ENCODE results near the gene MYH15. TPM values are rescaled to one million over a fixed set of nuclear protein-coding genes. Genes with fewer than 3 reads are reported as not detected.
A peak's percentile ranks its signal among the peaks of the same experiment; 100 is the strongest.

MYH15 gene
- total RNA-seq, 2 donors from 2014 or later, result 0.42 to 0.65 TPM

DNA sequence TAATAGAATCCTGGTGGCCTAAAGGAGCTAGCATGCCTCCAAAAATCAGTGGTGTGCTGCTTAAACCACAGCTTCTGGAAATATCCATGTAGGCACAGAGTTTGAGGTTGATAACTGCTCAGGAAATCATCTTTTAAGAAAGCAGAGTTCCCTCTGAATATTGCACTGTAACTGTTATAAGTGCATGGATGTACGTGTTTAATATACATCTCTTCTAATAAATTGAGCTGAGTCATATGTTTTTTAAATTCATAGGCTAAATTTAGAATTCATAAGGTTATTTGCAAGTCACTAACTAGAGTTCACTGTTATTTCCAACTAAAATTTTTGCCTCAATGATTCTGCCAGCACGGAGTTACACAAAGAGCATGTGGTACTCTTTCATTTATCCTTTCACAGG, 68.9 kb downstream of the MYH15 start:
- DNase-seq (no peak), ATAC-seq (no peak)
- intact Hi-C loops (cut with DNase I), result no loop called here

DNA sequence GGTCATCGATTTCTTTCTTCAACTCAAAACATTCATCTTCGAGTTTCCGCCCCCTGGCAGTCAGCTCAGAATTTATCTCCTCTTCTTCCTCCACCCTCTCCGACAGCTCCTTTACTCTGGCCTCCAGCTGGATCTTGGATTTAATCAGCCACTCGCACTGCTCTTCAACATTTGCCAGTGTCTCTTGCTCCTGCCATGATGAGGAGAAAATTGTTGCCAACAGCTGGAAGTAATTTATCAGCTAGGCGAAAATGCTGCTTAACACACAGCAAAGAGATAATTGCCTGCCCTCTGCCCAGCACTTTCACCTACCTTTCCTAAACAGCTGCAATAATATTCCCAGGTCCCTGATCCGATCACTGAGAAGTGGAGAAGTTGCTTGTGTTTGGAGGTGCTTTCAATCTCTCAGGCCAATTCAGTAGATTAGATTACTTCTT, 69.3 kb downstream of the MYH15 start:
- intact Hi-C loops (cut with DNase I), result no loop called here

DNA sequence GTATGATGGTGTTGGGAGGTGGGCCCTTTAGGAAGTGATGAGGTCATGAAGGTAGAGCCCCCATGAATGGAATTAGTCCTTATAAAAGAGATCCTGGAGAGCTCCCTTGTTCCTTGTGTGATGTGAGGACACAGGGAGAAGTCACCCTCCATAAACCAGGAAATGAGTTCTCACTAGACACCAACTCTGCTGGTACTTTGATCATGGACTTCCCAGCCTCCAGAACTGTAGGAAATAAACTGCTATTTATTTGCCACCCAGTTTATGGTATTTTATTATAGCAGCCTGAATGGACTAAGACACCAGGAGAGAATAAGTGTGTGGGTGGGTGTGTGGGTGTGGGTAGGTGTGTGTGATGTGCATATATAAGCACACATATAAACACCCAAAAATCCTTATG, 71.9 kb downstream of the MYH15 start:
- no peak for ATAC-seq

More for the DNA sequence above, 69.3 kb downstream of the MYH15 start:
- DNase-seq (no peak), ATAC-seq (peak in 1 of 2 donors; percentile 54)

DNA sequence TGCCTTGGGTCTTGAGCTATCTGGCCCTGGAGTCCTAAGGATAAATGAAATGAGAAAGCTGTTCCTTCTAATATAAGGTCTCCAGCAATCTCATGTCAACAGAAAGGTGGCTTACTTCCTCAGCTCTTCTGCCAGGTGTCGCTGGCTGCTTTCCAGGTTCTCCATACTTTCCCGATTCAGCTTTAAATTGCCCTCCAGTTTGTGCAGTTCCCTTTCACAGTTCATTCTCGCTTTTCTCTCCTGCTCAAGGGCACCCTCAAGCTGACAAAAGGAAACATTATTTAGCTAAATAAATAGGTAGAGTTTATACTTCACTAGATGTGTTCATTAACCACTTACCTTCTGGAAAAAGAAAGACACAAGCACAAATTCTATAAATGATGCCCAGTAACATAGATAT, 73.0 kb downstream of the MYH15 start:
- DNase-seq (no peak), ATAC-seq (no peak)
- intact Hi-C loops (cut with DNase I), result no loop called here

More for the DNA sequence above, 71.9 kb downstream of the MYH15 start:
- intact Hi-C loops (cut with DNase I), result no loop called here
- DNase-seq, result no peak

DNA sequence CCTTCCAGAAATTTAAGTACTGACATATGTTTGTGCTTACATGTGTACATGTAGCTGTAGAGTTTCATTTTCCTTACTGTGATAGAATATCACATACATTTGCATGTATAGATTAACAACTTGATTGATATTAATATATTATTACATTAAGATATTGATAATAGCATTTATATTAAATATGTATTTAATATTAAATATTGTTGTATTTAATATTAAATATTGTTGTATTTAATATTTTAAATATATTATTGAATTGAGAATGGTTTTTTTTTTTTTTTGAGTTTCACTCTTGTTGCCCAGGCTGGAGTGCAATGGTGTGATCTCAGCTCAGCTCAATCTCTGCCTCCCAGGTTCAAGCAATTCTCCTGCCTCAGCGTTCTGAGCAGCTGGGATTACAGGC, 76.5 kb downstream of the MYH15 start:
- DNase-seq, result no peak
- intact Hi-C loops (cut with DNase I), result no loop called here
- no peak for ATAC-seq

DNA sequence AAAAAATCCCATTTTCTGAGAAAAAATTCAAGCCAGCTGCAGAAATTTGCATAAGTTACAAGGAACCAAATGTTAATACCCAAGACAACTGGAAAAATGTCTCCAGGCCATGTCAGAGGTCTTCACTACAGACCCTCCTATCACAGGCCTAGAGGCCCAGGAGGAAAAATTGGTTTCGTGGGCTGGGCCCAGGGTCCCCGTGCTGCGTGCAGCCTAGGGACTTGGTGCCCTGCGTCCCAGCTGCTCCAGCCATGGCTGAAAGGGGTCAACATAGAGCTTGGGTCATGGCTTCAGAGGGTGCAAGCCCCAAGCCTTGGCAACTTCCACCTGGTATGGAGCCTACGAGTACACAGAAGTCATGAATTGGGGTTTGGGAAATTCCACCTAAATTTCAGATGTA, 78.0 kb downstream of the MYH15 start:
- no peak for DNase-seq
- ATAC-seq, result no peak
- intact Hi-C loops (cut with DNase I), result no loop called here

DNA sequence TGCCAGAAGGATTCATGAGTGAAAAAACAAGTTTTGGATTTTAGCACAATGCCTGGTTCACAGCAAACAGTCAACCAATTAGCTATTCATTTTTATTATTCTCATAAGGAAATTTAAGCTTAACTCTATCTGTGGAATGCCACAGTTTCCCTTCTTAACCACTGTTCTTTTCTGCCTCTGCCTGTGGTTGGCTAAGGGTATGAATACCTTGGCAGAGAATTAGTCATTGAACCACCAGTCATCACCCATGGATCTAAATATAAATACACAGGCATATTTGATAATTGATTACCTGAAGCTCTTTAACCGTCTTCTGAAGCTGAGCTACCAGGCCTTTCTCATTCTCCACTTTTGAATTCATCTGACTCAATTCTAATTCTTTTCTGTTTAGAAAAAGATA, 79.9 kb downstream of the MYH15 start:
- DNase-seq (no peak), ATAC-seq (no peak)
- intact Hi-C loops (cut with DNase I), result no loop called here

DNA sequence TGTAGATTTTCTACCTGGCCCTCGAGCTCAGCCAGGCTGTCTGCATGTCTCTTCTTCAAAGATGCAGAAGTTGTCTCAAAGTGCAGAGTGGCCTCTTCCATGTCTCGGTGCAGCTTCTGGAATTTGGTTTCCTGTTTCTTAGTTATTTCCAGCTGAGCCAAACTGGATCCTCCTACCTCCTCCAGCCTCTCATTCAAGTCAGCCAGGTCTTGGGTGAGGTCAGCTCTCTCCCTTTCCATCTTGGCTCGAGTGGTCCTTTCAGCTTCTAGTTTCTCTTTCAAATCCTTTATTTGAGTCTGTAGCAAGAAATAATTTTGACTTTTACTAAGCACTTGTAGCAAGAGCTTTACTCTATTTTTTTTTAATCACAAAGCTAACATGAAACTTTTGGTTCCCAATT, 81.8 kb downstream of the MYH15 start:
- intact Hi-C loops (cut with DNase I), result no loop called here
- DNase-seq (no peak), ATAC-seq (peak in 1 of 2 donors; percentile 75)

DNA sequence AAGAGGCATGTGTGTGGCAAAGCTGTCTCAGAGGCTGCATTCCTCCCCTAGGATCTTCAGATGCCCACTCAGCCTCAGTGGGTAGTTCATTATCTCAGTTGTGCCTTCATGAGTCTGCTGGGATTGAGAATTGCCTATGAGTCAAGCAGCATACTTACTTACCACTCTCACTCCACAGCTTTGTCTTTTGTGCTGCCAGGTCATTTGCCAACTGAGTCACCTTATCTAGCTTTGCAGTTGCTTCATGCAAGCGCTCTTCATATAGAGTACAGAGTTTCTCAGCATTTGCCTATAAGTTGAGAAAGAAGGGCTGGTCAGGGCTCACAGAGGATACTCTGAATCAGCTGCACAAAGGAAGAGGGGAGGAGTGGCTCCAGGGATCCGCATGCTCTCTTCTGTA, 89.5 kb downstream of the MYH15 start:
- DNase-seq (no peak), ATAC-seq (no peak)
- intact Hi-C loops (cut with DNase I), result no loop called here

DNA sequence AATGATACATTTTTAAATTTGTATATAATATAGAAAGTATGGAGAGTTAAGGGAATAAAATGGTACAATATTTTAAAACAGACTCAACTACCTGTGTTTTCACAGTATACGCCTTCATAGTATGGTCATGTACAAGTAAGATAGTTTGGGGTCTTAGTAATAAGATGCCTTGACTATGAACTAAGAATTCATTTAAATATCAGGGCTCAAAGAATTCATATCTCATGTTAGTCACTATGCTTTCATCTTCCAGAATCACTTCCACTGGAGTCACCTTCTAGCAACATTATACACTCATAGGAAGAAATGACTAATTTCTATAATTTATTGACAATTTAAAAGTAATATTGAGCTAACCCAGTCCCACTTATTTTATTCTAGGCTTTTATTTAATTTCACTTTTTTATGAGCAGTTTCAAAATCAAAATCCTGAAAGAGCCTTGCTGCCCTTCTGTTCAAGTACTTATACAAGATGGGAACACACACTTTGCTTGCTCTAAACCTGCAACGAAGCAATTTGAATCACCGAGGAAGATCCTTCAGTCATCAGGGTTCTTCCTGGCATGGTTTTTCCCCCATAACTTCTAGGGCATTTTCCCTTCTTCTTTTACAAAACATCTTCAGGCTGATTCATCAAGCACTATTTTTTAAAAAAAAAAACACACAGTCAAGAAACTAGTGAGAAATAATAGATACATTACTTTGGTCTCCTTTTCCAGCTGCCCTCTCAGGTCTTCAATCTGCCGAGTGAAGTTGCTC, 94.1 kb downstream of the MYH15 start:
- no peak for ATAC-seq
- no peak for DNase-seq
- intact Hi-C loops (cut with DNase I), result no loop called here

DNA sequence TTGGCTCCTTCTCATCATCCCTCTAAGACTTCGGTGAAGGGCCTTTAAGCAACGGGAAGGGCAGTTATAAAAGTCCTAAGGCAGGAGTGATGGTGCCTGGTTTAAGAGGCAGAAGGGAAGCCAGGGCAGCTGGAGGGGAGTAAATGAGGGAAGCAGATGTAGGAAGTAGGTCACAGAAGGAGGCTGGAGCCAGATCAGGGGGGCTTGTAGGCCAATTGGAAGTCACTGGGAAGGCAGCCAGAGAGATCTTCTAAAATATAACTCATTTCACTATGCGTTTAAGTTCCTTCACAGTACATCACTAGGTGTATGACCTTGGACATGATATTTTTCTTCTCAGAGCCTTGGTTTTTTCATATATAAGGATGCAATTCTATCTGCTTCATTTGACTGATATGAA, 94.7 kb downstream of the MYH15 start:
- intact Hi-C loops (cut with DNase I), result no loop called here
- ATAC-seq, result no peak

DNA sequence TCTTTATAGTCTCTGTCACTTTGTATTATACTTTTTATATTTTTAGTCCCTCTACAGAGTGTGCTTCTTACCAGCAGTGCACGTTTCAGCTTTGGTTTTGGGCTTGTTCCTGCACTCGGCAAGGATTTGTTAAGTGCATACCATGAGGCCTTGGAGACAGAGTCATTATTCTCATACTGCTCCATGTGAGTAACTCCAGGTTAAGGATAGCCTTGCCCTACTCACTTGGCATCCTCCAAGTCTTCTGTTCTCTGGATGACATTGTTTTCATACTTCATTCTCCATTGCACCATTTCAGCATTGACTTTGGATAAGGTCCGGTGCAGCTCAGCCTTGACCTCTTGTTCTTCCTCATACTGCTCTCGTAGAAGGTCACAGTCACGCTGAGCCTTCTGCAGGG, 96.4 kb downstream of the MYH15 start:
- no peak for DNase-seq
- no peak for ATAC-seq
- intact Hi-C loops (cut with DNase I), result no loop called here

More for the DNA sequence above, 94.7 kb downstream of the MYH15 start:
- no peak for DNase-seq

DNA sequence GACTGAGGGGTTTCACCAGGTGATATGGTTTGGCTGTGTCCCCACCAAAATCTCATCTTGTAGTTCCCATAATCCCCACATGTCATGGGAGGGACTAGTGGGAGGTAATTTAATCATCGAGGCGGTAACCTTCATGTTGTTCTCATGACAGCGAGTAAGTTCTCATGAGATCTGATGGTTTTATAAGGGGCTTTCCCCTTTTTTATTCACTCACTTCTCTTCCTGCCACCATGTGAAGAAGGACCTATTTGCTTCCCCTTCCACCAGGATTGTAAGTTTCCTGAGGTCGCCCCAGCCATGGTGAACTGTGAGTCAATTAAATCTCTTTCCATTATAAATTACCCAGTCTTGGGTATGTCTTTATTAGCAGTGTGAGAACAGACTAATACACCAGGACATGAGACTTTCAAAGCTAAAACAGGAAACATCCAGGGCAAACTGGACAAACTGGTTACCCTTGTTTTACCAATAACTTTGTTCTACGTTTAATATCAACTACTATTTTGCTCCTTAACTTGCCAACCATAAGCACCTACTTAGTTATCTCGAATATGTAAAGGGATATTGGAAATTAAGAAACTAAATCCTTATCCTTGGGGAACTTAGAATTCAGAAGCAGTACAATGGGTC, 98.2 kb downstream of the MYH15 start:
- intact Hi-C loops (cut with DNase I), result no loop called here
- DNase-seq (no peak), ATAC-seq (no peak)

DNA sequence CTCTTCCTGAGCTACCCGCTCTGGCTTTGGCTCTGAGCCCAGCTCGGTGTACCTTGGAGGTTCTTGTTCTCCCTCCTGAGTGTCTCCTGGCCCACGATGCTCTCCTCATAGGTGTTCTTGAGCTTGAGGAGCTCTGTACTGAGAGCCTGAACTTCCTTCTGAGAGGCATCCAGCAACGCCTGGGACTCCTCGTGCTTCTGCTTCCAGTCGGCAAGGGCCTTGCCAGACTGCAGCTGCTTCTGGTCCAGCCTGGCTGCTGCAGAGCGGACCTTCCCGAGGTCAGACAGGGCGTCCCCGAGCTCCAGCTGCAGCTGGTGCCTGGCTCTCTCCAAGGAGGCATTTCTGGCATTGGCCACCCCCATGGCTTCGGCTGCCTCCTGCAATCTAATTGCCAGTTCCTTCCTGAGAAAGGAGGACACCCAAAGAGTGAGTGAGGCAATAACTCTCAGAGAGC, 99.8 kb downstream of the MYH15 start:
- intact Hi-C loops (cut with DNase I), result no loop called here
- peak; percentile 31 to 60 for ATAC-seq
- no peak for DNase-seq

DNA sequence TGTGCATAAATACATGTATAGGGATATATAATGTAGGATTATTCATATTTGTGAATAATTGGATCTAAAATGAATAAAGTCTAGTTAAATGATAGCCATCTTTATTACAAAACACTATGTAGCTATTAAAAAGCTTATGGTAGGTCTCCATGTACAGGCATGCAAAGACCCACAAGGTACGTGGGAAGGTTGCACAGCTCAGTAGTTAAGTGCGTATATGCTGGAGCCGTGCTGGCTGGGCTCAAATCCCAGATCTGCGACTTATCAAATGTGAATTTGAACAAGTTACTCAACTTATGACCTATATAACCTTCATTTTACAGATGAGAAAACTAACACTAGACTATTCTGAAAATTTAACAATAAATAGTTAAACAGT, 100.6 kb downstream of the MYH15 start:
- no peak for DNase-seq
- ATAC-seq, result no peak
- intact Hi-C loops (cut with DNase I), result loop anchor here in 1 of 2 donors (5.0 kb wide), 1 partner anchor 472 kb away; no protein-coding TSS in a partner anchor

DNA sequence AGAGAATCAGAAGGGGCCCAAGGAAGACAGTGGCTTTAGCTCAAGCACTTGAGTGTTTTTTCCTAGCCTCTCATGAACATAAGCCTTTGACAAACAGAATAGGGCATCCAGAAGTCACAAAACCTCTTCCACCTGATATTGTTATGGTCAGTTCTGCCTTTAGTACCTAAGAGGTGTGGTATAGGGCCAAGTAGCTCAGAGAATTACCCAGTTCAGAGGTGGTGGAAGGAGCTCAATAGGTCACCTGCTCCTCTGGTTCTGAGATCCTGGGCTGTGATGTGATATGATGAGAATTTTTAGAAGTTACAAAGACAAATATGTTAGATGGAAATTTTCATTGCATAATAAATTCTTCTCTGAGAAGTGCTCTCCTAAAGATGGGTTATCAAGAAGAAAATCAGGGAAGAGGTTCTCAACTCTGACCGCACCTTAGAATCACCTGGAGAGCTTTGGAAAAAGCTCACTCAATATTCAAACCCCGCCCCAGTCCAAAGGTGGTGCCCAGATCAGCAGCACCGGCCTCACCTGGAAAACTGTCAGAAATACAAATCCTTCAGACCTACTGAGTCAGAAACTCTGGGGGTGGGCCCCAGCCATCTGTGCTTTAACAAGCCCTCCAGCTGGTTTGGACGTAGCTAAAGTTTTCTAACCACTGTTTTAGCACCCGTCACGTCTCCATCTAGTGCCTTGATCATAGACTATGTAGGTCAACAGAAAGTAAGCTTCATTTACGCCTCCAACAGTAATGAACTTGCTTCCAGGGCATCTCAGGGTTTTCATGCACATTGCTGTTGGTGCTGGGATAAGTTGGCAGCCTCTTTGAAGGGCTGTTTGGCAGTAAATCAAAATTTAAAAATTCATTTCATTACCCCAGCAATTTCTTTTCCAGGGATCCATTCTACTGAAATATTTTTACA, 101.3 kb downstream of the MYH15 start:
- DNase-seq (no peak), ATAC-seq (no peak)
- intact Hi-C loops (cut with DNase I), result loop anchor here in 1 of 2 donors (5.0 kb wide), 1 partner anchor 472 kb away; no protein-coding TSS in a partner anchor

DNA sequence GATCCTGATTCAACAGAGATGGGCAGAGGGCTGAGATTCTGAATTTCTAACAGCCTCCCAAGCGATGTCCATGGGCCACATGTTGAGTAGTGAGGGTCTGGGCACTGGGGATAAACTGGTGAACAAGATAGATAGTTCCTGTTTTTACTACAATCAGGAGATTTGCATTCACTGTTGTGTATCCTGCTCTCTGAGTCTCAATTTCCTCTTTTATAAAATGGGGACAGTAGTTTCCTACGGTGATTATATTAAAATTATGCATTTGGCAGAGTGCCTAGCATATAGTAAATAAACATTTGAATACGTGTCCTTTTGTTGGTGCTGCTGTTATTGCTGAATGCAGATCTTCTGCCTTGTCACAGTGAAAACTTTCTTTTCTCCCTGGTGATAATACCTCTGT, 102.5 kb downstream of the MYH15 start:
- intact Hi-C loops (cut with DNase I), result loop anchor here in 1 of 2 donors (5.0 kb wide), 1 partner anchor 471 kb away; no protein-coding TSS in a partner anchor

DNA sequence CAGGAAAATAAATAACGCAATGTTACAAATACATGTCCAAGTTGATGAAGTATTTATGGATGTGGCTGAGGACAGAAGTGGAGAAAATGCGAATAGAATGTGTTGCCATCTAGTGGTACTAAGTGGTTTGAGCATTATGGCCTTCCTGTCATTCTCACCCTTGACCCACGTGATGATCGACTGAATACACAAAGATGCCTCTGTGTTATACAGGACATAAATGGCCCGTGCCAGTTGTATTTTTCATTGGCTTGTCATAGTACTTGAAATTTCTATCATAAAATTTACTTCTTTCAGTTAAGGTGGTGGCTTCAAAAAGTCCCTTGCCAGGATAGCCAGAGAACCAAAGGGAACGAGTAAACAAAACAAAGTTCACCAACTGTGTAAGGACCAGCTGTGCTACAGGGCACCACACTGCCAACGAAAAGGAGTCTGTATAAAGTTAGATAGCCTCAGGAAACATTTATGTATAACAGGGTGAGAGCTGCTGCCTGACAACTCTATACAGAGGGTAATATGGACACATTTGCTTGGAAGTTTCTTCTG, 103.7 kb downstream of the MYH15 start:
- ATAC-seq (peak; percentile 67 to 85), DNase-seq (no peak)
- intact Hi-C loops (cut with DNase I), result loop anchor here in 1 of 2 donors (5.0 kb wide), 1 partner anchor 469 kb away; no protein-coding TSS in a partner anchor

More for the DNA sequence above, 102.5 kb downstream of the MYH15 start:
- ATAC-seq (no peak), DNase-seq (no peak)

DNA sequence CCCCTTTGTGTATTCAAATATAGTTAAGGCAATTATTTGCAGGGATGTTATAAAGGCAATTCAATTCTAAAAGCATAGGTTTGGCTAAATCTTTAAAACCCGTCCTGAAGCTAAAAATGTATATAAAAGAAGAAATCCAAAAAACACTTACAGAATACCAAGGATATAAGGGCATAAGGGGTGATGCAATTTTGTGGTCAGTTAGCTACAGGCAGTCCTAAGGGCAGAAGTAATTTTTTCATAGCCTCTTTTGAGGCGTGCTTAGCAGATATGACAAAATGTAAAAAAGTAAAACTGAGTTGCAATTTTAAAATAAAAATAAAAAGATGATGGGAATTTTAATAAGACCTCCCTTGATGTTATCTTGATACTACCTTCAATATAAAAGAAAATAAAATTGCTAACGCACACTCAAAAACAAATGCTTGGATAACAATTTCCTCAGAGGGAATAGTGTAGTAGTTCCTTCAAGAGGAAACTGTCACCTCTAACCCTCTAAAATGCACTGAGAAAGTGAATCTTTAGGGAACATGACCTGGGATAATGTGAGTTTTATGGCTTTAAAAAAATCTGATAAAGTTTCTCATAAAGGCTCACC, 104.2 kb downstream of the MYH15 start:
- no peak for ATAC-seq
- no peak for DNase-seq
- intact Hi-C loops (cut with DNase I), result loop anchor here in 1 of 2 donors (5.0 kb wide), 1 partner anchor 469 kb away; no protein-coding TSS in a partner anchor
